HepG2 (cell line): ENCODE measurements around the gene WRAP73. TPM values are rescaled to one million over a fixed set of nuclear protein-coding genes. Genes with fewer than 3 reads are reported as not detected.

Source experiments
- GABPA ChIP-seq, 2 experiments: IDR thresholded peaks; 2 replicates each; pipeline ENCODE4 v1.6.1; 2011 to 2016; ENCODE audit warnings: low read depth in 2 of 2, low read length in 1 of 2, missing biosample characterization in 1 of 2, missing genetic modification characterization in 1 of 2
- KDM3A ChIP-seq: IDR thresholded peaks from 2 replicates; pipeline ENCODE4 v1.6.1; 2018; ENCODE audit warnings: low read depth, missing compliant biosample characterization
- MAFG ChIP-seq: sonication (generic); formaldehyde crosslinking; IDR thresholded peaks from 2 replicates; pipeline ENCODE4 v1.5.1; 2020; ENCODE audit warnings: mild to moderate bottlenecking, missing genetic modification reagents
- NFIB ChIP-seq: sonication (generic); formaldehyde crosslinking; IDR thresholded peaks from 2 replicates; pipeline ENCODE4 v1.9.0; 2021; ENCODE audit warnings: missing genetic modification reagents, mild to moderate bottlenecking, borderline replicate concordance
- REPIN1 ChIP-seq: sonication (generic); formaldehyde crosslinking; IDR thresholded peaks from 2 replicates; pipeline ENCODE4 v1.8.0; 2022; ENCODE audit warnings: missing genetic modification reagents, low read depth, mild to moderate bottlenecking, borderline replicate concordance
- SUZ12 ChIP-seq: fragments of 150-350 bp; IDR thresholded peaks from 2 replicates; pipeline ENCODE4 v1.6.1; 2014; ENCODE audit warnings: low read depth, low read length
- polyA plus RNA-seq, 8 experiments: library from polyadenylated mRNA; depleted of rRNA in 3 of 8; stranded (reverse) in 7 of 8; unstranded in 1 of 8; fragments of >200 nt; fragmentation: Illumina TruSeq in 4 of 8; extraction: Trizol in 4 of 8; gene quantifications; 2 replicates each; pipeline versions ENCODE4 v1.2.1 to v1.2.3, GENCODE V29; 2011 to 2016; ENCODE audit warnings: low read depth in 4 of 8, missing spikeins in 1 of 8, mixed read lengths in 1 of 8; ENCODE audit not compliant: insufficient read depth in 1 of 8
- total RNA-seq, 5 experiments: library from RNA; depleted of rRNA; stranded (reverse); fragments of >200 nt; fragmentation: Illumina TruSeq; extraction: Trizol; gene quantifications; 2 replicates each; pipeline ENCODE4 v1.2.3, GENCODE V29; 2016; ENCODE audit warnings: low read depth in 1 of 5
- TF ChIP-seq, protein P1 (sequence below): sonication (generic); formaldehyde crosslinking; IDR thresholded peaks from 2 replicates; pipeline ENCODE4 v1.5.0; 2020; ENCODE audit warnings: missing genetic modification reagents, mild to moderate bottlenecking, borderline replicate concordance
- TF ChIP-seq, protein P2 (sequence below): sonication (generic); formaldehyde crosslinking; IDR thresholded peaks from 2 replicates; pipeline ENCODE4 v1.4.0; 2020; ENCODE audit warnings: mild to moderate bottlenecking, missing genetic modification reagents, borderline replicate concordance
- TF ChIP-seq, protein P3 (sequence below): sonication (generic); formaldehyde crosslinking; IDR thresholded peaks from 2 replicates; pipeline ENCODE4 v1.4.0; 2020; ENCODE audit warnings: mild to moderate bottlenecking, missing genetic modification reagents

WRAP73 gene
- total and polyA plus RNA-seq, 2 of the 13 experiments (the other 11 are each of a cell fraction or from before 2014, with no cell fraction given) = 18.1 to 40.4 TPM

DNA sequence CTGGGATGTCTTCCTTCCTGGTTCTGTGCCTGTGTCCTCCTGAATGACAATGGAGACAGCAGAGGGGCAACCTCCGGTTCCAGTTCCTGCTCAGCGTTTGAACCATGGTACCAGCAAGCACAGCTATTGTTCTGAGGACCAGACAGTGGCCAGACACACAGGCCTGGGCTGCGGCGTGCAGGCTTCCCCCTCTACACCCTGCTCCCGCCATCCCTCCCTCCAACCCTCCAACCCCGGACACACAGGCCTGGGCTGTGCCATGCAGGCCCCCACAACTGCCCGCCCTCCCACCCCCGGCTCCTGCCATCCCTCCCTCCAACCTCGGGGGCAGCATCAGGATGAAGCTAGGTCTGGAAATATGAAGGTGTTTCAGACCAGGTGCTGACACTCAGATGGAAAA is 33.0 kb downstream of the WRAP73 start (continued):
- TF ChIP-seq, protein P1, sequence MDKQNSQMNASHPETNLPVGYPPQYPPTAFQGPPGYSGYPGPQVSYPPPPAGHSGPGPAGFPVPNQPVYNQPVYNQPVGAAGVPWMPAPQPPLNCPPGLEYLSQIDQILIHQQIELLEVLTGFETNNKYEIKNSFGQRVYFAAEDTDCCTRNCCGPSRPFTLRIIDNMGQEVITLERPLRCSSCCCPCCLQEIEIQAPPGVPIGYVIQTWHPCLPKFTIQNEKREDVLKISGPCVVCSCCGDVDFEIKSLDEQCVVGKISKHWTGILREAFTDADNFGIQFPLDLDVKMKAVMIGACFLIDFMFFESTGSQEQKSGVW (CRISPR knock-in tag) = no peak
- TF ChIP-seq NFIB (CRISPR knock-in tag) (no peak), MAFG (CRISPR knock-in tag) (no peak), SUZ12 (no peak), GABPA (IDR thresholded peaks at IDR 0.05; ENCODE audit: low read depth, low read length) (no peak), GABPA (CRISPR knock-in tag; IDR thresholded peaks at IDR 0.05; ENCODE audit: low read depth) (no peak), REPIN1 (CRISPR knock-in tag) (no peak), KDM3A (CRISPR knock-in tag) (no peak)
- TF ChIP-seq, protein P2, sequence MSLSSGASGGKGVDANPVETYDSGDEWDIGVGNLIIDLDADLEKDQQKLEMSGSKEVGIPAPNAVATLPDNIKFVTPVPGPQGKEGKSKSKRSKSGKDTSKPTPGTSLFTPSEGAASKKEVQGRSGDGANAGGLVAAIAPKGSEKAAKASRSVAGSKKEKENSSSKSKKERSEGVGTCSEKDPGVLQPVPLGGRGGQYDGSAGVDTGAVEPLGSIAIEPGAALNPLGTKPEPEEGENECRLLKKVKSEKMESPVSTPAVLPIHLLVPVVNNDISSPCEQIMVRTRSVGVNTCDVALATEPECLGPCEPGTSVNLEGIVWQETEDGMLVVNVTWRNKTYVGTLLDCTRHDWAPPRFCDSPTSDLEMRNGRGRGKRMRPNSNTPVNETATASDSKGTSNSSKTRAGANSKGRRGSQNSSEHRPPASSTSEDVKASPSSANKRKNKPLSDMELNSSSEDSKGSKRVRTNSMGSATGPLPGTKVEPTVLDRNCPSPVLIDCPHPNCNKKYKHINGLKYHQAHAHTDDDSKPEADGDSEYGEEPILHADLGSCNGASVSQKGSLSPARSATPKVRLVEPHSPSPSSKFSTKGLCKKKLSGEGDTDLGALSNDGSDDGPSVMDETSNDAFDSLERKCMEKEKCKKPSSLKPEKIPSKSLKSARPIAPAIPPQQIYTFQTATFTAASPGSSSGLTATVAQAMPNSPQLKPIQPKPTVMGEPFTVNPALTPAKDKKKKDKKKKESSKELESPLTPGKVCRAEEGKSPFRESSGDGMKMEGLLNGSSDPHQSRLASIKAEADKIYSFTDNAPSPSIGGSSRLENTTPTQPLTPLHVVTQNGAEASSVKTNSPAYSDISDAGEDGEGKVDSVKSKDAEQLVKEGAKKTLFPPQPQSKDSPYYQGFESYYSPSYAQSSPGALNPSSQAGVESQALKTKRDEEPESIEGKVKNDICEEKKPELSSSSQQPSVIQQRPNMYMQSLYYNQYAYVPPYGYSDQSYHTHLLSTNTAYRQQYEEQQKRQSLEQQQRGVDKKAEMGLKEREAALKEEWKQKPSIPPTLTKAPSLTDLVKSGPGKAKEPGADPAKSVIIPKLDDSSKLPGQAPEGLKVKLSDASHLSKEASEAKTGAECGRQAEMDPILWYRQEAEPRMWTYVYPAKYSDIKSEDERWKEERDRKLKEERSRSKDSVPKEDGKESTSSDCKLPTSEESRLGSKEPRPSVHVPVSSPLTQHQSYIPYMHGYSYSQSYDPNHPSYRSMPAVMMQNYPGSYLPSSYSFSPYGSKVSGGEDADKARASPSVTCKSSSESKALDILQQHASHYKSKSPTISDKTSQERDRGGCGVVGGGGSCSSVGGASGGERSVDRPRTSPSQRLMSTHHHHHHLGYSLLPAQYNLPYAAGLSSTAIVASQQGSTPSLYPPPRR = no peak
- TF ChIP-seq, protein P3, sequence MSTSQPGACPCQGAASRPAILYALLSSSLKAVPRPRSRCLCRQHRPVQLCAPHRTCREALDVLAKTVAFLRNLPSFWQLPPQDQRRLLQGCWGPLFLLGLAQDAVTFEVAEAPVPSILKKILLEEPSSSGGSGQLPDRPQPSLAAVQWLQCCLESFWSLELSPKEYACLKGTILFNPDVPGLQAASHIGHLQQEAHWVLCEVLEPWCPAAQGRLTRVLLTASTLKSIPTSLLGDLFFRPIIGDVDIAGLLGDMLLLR (CRISPR knock-in tag) = no peak
- TF ChIP-seq, all 625 proteins: peak for 0
